Stomach (tissue), 9 donors: ENCODE results near the gene SUPT3H. TPM values are rescaled to one million over a fixed set of nuclear protein-coding genes. Genes with fewer than 3 reads are reported as not detected.

Experiments used
- DNase-seq, 2 donors: peaks; one replicate each; pipeline versions ENCODE4 v3.0.0 to v3.0.0-alpha.2; 2013 to 2019
- H3K27ac ChIP-seq, 5 donors: fragments of 200-600 bp in 4 of 5; sonication (generic) in 4 of 5; one replicate each; pipeline ENCODE4 v1.5.1; 2013 to 2019; ENCODE audit warnings: mild to moderate bottlenecking in 1 of 5, moderate library complexity in 1 of 5
- H3K27me3 ChIP-seq, 3 donors: fragments of 200-600 bp; sonication (generic); one replicate each; pipeline ENCODE4 v1.5.1; 2017 to 2019; ENCODE audit warnings: mixed run types in 1 of 3
- H3K36me3 ChIP-seq, 4 donors: fragments of 200-600 bp; sonication (generic); 1 replicate in 3 of 4; 2 replicates in 1 of 4; pipeline ENCODE4 v1.5.1; 2016 to 2019
- H3K4me1 ChIP-seq, 4 donors: fragments of 200-600 bp; sonication (generic); one replicate each; pipeline ENCODE4 v1.5.1; 2016 to 2019
- H3K4me3 ChIP-seq, 4 donors: fragments of 200-600 bp; sonication (generic) in 3 of 4; one replicate each; pipeline ENCODE4 v1.5.1; 2016 to 2019; ENCODE audit warnings: mild to moderate bottlenecking in 1 of 4
- H3K9me3 ChIP-seq, 4 donors: fragments of 200-600 bp; sonication (generic); one replicate each; pipeline ENCODE4 v1.5.1; 2016 to 2019
- CTCF ChIP-seq, 7 experiments: fragments of 450-650 bp in 4 of 7; fragments of 200-600 bp in 3 of 7; sonication (generic) in 3 of 7; IDR thresholded peaks; one replicate each; pipeline ENCODE4 v1.5.1; 2016 to 2019; ENCODE audit warnings: antibody characterized with exemption in 7 of 7, control low read depth in 2 of 7, mild to moderate bottlenecking in 1 of 7
- EP300 ChIP-seq: sonication (generic); formaldehyde crosslinking; IDR thresholded peaks from one replicate; pipeline ENCODE4 v1.6.1; 2017; ENCODE audit warnings: antibody characterized with exemption
- POLR2A ChIP-seq, 4 donors: fragments of 450-650 bp; IDR thresholded peaks; one replicate each; pipeline ENCODE4 v1.6.1; 2016; ENCODE audit warnings: antibody characterized with exemption in 4 of 4, control low read depth in 2 of 4, mild to moderate bottlenecking in 1 of 4, moderate library complexity in 1 of 4
- POLR2AphosphoS5 ChIP-seq, 3 donors: sonication (generic); formaldehyde crosslinking; IDR thresholded peaks; one replicate each; pipeline ENCODE4 v1.6.1; 2016; ENCODE audit warnings: antibody characterized with exemption in 3 of 3
- WGBS, 5 donors: extraction: QIAGEN DNeasy Blood & Tissue Kit in 3 of 5; methylation state at CpG; one replicate each; pipeline versions ENCODE4 v1.1.5 to v1.1.7; 2013 to 2018; 5-methylcytosine and 5-hydroxymethylcytosine counted together
- intact Hi-C: fragments of 100-400 bp; cut with DNase I; formaldehyde crosslinking; loops from one replicate; pipeline ENCODE4 v1.15.1; 2023; ENCODE audit warnings: low total_unique reads
- polyA plus RNA-seq, 3 donors: library from polyadenylated mRNA; stranded (reverse); fragments of 200-250 nt; gene quantifications; one replicate each; pipeline ENCODE4 v1.2.3, GENCODE V29; 2013
- total RNA-seq, 5 donors: library from RNA; depleted of rRNA; stranded (reverse); fragments of >200 nt; gene quantifications; one replicate each; pipeline versions ENCODE4 v1.1.0 to v1.2.3, GENCODE V29; 2014 to 2016
- donor health status: healthy with polysubstance abuse.
- donor health status: Bipolar disorder and iron deficiency.
- donor health status: healthy.

Gene SUPT3H
- total and polyA plus RNA-seq, 8 donors = 0.29 to 16.2 (median 4.0) TPM; not detected in 1

GRCh38 chr6:44850312-44850711 lies 527.4 kb downstream of the SUPT3H start:
- no peak for TF ChIP-seq POLR2A (IDR thresholded peaks at IDR 0.05)
- no peak for TF ChIP-seq EP300
- no peak for TF ChIP-seq CTCF (IDR thresholded peaks at IDR 0.05)
- no peak for TF ChIP-seq POLR2AphosphoS5 (IDR thresholded peaks at IDR 0.05)
- Histone ChIP-seq H3K27me3 (no peaks in the 10 kb centered on the region), H3K36me3 (no peaks in the 10 kb centered on the region), H3K4me1 (no peaks in the 10 kb centered on the region), H3K4me3 (no peak overlapping the region), H3K27ac (no peak overlapping the region), H3K9me3 (no peaks in the 10 kb centered on the region)
- intact Hi-C loops = no loop called here
- DNase-seq = no peak

GRCh38 chr6:44849806-44850205 lies 527.9 kb downstream of the SUPT3H start:
- Histone ChIP-seq H3K9me3 (no peaks in the 10 kb centered on the region), H3K4me1 (no peaks in the 10 kb centered on the region), H3K27me3 (no peaks in the 10 kb centered on the region), H3K36me3 (no peaks in the 10 kb centered on the region), H3K4me3 (no peak overlapping the region), H3K27ac (no peak overlapping the region)
- intact Hi-C loops = no loop called here
- peak in 1 of 2 donors; percentile 24 for DNase-seq
- no peak for TF ChIP-seq POLR2A (IDR thresholded peaks at IDR 0.05)
- TF ChIP-seq EP300 = no peak
- 87 to 98% (median 92%) methylated on average over 1 of the region's 1 CpG for WGBS, 5 donors

GRCh38 chr6:44843734-44844133 lies 534.0 kb downstream of the SUPT3H start:
- no peaks in the 10 kb centered on the region for H3K36me3 ChIP-seq
- intact Hi-C loops = no loop called here
- no peaks in the 10 kb centered on the region for H3K4me1 ChIP-seq
- 28 to 58% (median 32%) methylated on average over 3 of the region's 3 CpGs for WGBS, 5 donors
- no peak overlapping the region for H3K4me3 ChIP-seq
- H3K9me3 ChIP-seq = no peaks in the 10 kb centered on the region
- DNase-seq = no peak
- H3K27ac ChIP-seq = no peak overlapping the region
- no peaks in the 10 kb centered on the region for H3K27me3 ChIP-seq
- TF ChIP-seq POLR2AphosphoS5 (IDR thresholded peaks at IDR 0.05) (no peak), EP300 (no peak), POLR2A (IDR thresholded peaks at IDR 0.05) (no peak), CTCF (IDR thresholded peaks at IDR 0.05) (no peak)

- WGBS, 5 donors = 88 to 97% (median 93%) methylated on average over 3 of the region's 3 CpGs
- H3K27ac ChIP-seq = no peak overlapping the region
- no peaks in the 10 kb centered on the region for H3K9me3 ChIP-seq
- H3K4me3 ChIP-seq = no peak overlapping the region
- H3K4me1 ChIP-seq = no peaks in the 10 kb centered on the region
- DNase-seq = no peak
- no peak for TF ChIP-seq CTCF (IDR thresholded peaks at IDR 0.05)
- no peak for TF ChIP-seq POLR2A (IDR thresholded peaks at IDR 0.05)
- TF ChIP-seq POLR2AphosphoS5 (IDR thresholded peaks at IDR 0.05) = no peak
- no peak for TF ChIP-seq EP300
- H3K36me3 ChIP-seq = no peaks in the 10 kb centered on the region
- no peaks in the 10 kb centered on the region for H3K27me3 ChIP-seq
- intact Hi-C loops = no loop called here
Measured at GRCh38 chr6:44842616-44843015, 535.1 kb downstream of the SUPT3H start.

GRCh38 chr6:44841829-44842228 lies 535.9 kb downstream of the SUPT3H start:
- 95 to 100% (median 97%) methylated on average over 1 of the region's 1 CpG for WGBS, 5 donors
- H3K4me3 ChIP-seq = no peak overlapping the region

More at GRCh38 chr6:44841829-44842228, 535.9 kb downstream of the SUPT3H start:
- TF ChIP-seq POLR2A (IDR thresholded peaks at IDR 0.05) (no peak), CTCF (IDR thresholded peaks at IDR 0.05) (no peak), EP300 (no peak), POLR2AphosphoS5 (IDR thresholded peaks at IDR 0.05) (no peak)
- no peak for DNase-seq
- no peak overlapping the region for H3K27ac ChIP-seq
- intact Hi-C loops = no loop called here
- no peaks in the 10 kb centered on the region for H3K4me1 ChIP-seq
- H3K9me3 ChIP-seq = no peaks in the 10 kb centered on the region
- H3K27me3 ChIP-seq = no peaks in the 10 kb centered on the region
- no peaks in the 10 kb centered on the region for H3K36me3 ChIP-seq
